ENCODE results near the gene SIRT4.

DNA sequence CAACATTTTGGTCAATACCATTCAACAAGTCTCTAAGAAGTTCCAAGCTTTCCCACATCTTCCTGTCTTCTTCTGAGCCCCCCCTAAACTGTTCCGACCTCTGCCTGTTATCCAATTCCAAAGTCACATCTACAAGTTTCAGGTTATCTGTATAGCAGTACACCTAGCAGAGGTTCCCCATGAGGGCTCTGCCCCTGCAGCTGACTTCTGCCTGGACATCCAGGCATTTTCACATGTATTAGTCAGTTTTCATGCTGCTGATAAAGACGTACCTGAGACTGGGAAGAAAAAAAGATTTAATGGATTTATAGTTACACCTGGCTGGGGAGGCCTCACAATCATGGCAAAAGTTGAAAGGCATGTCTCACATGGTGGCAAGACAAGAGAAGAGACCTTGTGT lies 35.6 kb downstream of the SIRT4 start:
- TF ChIP-seq, protein P1, sequence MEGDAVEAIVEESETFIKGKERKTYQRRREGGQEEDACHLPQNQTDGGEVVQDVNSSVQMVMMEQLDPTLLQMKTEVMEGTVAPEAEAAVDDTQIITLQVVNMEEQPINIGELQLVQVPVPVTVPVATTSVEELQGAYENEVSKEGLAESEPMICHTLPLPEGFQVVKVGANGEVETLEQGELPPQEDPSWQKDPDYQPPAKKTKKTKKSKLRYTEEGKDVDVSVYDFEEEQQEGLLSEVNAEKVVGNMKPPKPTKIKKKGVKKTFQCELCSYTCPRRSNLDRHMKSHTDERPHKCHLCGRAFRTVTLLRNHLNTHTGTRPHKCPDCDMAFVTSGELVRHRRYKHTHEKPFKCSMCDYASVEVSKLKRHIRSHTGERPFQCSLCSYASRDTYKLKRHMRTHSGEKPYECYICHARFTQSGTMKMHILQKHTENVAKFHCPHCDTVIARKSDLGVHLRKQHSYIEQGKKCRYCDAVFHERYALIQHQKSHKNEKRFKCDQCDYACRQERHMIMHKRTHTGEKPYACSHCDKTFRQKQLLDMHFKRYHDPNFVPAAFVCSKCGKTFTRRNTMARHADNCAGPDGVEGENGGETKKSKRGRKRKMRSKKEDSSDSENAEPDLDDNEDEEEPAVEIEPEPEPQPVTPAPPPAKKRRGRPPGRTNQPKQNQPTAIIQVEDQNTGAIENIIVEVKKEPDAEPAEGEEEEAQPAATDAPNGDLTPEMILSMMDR (conservative IDR thresholded peaks at IDR 0.05; ENCODE audit: low read depth, low read length): no peak
- no peak for TF ChIP-seq EZH2 (IDR thresholded peaks at IDR 0.05; ENCODE audit: borderline replicate concordance, low read depth, low read length, poor library complexity, severe bottlenecking)

Data from A673 (cell line).